Esophagus squamous epithelium (tissue), 4 donors: ENCODE data around the gene MCTP2.

Source experiments
- CTCF ChIP-seq, 6 experiments: fragments of 450-650 bp in 4 of 6; fragments of 200-600 bp in 2 of 6; sonication (generic) in 2 of 6; IDR thresholded peaks; one replicate each; pipeline ENCODE4 v1.5.1; 2016 to 2019; ENCODE audit warnings: antibody characterized with exemption in 6 of 6, mild to moderate bottlenecking in 4 of 6, moderate library complexity in 4 of 6
- POLR2A ChIP-seq, 4 donors: fragments of 450-650 bp; IDR thresholded peaks; one replicate each; pipeline ENCODE4 v1.6.1; 2017; ENCODE audit warnings: antibody characterized with exemption in 4 of 4, mild to moderate bottlenecking in 4 of 4, moderate library complexity in 3 of 4

- TF ChIP-seq CTCF (IDR thresholded peaks at IDR 0.05) (no peak), POLR2A (IDR thresholded peaks at IDR 0.05) (no peak)
These were observed 207.8 kb downstream of the MCTP2 start for GRCh38 chr15:94439158-94439557.
